MCF 10A (cell line): ENCODE results near the gene SREBF2. TPM values are rescaled to one million over a fixed set of nuclear protein-coding genes. Genes with fewer than 3 reads are reported as not detected.
A peak's percentile ranks its signal among the peaks of the same experiment; 100 is the strongest.

ENCODE experiments used
- BruUV-seq: library from RNA; stranded (reverse); fragments of 400-500 nt; replicated peaks from 2 replicates; lab custom pipeline; 2021; lab: Mats Ljungman, UMichigan
- CTCF ChIA-PET: fragments of 300-600 bp; sonication (Branson Sonifier 250); formaldehyde crosslinking; extraction: SDS; loops from one replicate; lab custom pipeline; 2021; ENCODE audit warnings: antibody characterized with exemption, inconsistent platforms; lab: Yijun Ruan, JAX
- POLR2A ChIA-PET: fragments of 300-600, 350-650 bp; sonication (Branson Sonifier 250); formaldehyde crosslinking; extraction: SDS; loops from one replicate; lab custom pipeline; 2020; ENCODE audit warnings: antibody characterized with exemption, inconsistent platforms; lab: Yijun Ruan, JAX
- DNase-seq: peaks from one replicate; pipeline ENCODE4 v3.0.0-alpha.2; 2018; ENCODE audit not compliant: unreplicated experiment
- H3K27ac Mint-ChIP-seq: one replicate; pipeline ENCODE4 v1.8.0; 2022; ENCODE audit warnings: mild to moderate bottlenecking, low read depth, mixed read lengths; ENCODE audit not compliant: unreplicated experiment
- H3K27me3 Mint-ChIP-seq: one replicate; pipeline ENCODE4 v1.8.0; 2022; ENCODE audit warnings: mixed read lengths; ENCODE audit not compliant: insufficient read depth, unreplicated experiment
- H3K36me3 Mint-ChIP-seq: one replicate; pipeline ENCODE4 v1.8.0; 2022; ENCODE audit warnings: mild to moderate bottlenecking, moderate library complexity, mixed read lengths; ENCODE audit not compliant: insufficient read depth, unreplicated experiment
- H3K4me1 Mint-ChIP-seq: one replicate; pipeline ENCODE4 v1.8.0; 2022; ENCODE audit warnings: mixed read lengths; ENCODE audit not compliant: insufficient read depth, unreplicated experiment
- H3K4me3 Mint-ChIP-seq: one replicate; pipeline ENCODE4 v1.8.0; 2022; ENCODE audit warnings: mild to moderate bottlenecking, moderate library complexity, mixed read lengths; ENCODE audit not compliant: unreplicated experiment
- H3K9me3 Mint-ChIP-seq: one replicate; pipeline ENCODE4 v1.8.0; 2022; ENCODE audit warnings: mixed read lengths; ENCODE audit not compliant: unreplicated experiment
- intact Hi-C: fragments of 100-400 bp; cut with micrococcal nuclease; formaldehyde crosslinking; loops from 2 replicates; pipeline ENCODE4 v1.14.1; 2022
- total RNA-seq: library from RNA; stranded (reverse); gene quantifications from 2 replicates; pipeline ENCODE4 v1.2.3, GENCODE V29; 2022
- TF ChIP-seq, protein P1 (sequence below): fragments of 200-600 bp; IDR thresholded peaks from one replicate; pipeline ENCODE4 v1.8.0; 2022; ENCODE audit warnings: antibody characterized with exemption, mild to moderate bottlenecking; ENCODE audit not compliant: unreplicated experiment

The SREBF2 gene
- total RNA-seq, 1 experiment from 2014 or later = 104 TPM

- intact Hi-C loops = loop anchor here (1.0 to 10.0 kb wide), 4 partner anchors 119 to 396 kb away; partner anchors contain the start of gene POLR3H
- BruUV-seq = no TSS peak
- Mint-ChIP-seq H3K4me1 (peaks cover 24% of the 10 kb centered on the region), H3K27me3 (no peaks in the 10 kb centered on the region), H3K36me3 (peaks cover 25% of the 10 kb centered on the region), H3K27ac (peak overlapping the region; percentile 91), H3K9me3 (no peaks in the 10 kb centered on the region), H3K4me3 (peak overlapping the region; percentile 7)
- peak; percentile 78 for DNase-seq
- CTCF ChIA-PET = interaction anchor here (0.6 to 4.9 kb wide), 29 partner anchors 9 to 425 kb away, joined by 3 to 50 read pairs (median 4); partner anchors contain the start of genes MEI1 and SREBF2
- TF ChIP-seq, protein P1, sequence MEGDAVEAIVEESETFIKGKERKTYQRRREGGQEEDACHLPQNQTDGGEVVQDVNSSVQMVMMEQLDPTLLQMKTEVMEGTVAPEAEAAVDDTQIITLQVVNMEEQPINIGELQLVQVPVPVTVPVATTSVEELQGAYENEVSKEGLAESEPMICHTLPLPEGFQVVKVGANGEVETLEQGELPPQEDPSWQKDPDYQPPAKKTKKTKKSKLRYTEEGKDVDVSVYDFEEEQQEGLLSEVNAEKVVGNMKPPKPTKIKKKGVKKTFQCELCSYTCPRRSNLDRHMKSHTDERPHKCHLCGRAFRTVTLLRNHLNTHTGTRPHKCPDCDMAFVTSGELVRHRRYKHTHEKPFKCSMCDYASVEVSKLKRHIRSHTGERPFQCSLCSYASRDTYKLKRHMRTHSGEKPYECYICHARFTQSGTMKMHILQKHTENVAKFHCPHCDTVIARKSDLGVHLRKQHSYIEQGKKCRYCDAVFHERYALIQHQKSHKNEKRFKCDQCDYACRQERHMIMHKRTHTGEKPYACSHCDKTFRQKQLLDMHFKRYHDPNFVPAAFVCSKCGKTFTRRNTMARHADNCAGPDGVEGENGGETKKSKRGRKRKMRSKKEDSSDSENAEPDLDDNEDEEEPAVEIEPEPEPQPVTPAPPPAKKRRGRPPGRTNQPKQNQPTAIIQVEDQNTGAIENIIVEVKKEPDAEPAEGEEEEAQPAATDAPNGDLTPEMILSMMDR = peak; percentile 95
- POLR2A ChIA-PET = interaction anchor here (0.8 to 1.5 kb wide), 6 partner anchors 82 to 274 kb away, joined by 3 to 6 read pairs (median 4); partner anchors contain the start of genes NAGA and SNU13
These were observed 108.2 kb downstream of the SREBF2 start for GRCh38 chr22:41940832-41941765.

DNA sequence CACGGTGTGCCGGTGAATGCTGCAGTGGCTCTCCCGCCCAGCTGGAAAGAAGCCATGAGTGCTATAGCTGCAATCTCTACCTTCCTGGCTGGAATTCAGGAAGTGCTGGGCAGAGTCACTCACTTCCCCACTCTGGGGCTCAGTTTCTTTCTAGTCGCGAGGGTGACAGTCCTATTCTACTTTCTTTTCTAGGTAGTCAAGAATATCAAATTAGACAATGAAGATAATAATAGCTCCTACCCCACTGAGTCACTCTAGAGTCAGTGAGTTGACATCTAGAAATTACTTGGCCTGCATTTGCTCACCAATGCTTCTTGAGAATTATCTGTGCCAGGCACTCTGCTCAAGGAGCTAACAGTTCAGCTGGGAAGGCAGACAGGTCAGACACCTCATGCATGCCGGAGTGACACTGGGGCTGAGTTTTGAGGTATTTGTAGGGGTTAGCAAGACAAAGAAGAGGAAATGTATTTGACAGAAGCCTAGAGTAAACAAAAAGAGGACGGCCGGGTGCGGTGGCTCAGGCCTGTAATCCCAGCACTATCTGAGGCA is 110.8 kb downstream of the SREBF2 start:
- CTCF ChIA-PET = interaction anchor here (0.6 to 3.4 kb wide), 6 partner anchors 12 to 619 kb away, joined by 3 to 28 read pairs (median 4); partner anchors contain the start of gene TNFRSF13C
- intact Hi-C loops = loop anchor here (10.0 kb wide), 1 partner anchor 399 kb away; the partner anchor contains the start of gene POLR3H
- Mint-ChIP-seq H3K4me1 (peaks cover 24% of the 10 kb centered on the region), H3K27me3 (no peaks in the 10 kb centered on the region), H3K27ac (peak overlapping the region; percentile 77), H3K36me3 (peaks cover 25% of the 10 kb centered on the region), H3K9me3 (no peaks in the 10 kb centered on the region), H3K4me3 (no peak overlapping the region)
- DNase-seq = no peak
- no TSS peak for BruUV-seq
- POLR2A ChIA-PET = interaction anchor here (0.6 to 1.0 kb wide), 2 partner anchors 256 to 314 kb away, joined by 3 read pairs; no protein-coding TSS in a partner anchor
- TF ChIP-seq, protein P1 = no peak

- ChIA-PET CTCF (interaction anchor here (0.5 to 1.3 kb wide), 12 partner anchors 23 to 1413 kb away, joined by 3 to 7 read pairs (median 4); partner anchors contain the start of gene SREBF2), POLR2A (interaction anchor here (0.6 to 2.5 kb wide), 19 partner anchors 28 to 527 kb away, joined by 3 to 12 read pairs (median 3); partner anchors contain the start of genes CCDC134, NAGA, NDUFA6 and SMDT1)
- TF ChIP-seq, protein P1 = no peak
- Mint-ChIP-seq H3K4me3 (peak within 1 kb of the TSS; percentile 84), H3K9me3 (no peaks in the 10 kb centered on the region), H3K27ac (peak within 1 kb of the TSS; percentile 81), H3K27me3 (no peaks in the 10 kb centered on the region), H3K36me3 (peaks cover 19% of the 10 kb centered on the region), H3K4me1 (peaks cover 12% of the 10 kb centered on the region)
- intact Hi-C loops = loop anchor here (10.0 kb wide), 1 partner anchor 402 kb away; the partner anchor contains the start of gene POLR3H
- BruUV-seq = no TSS peak
- peak; percentile 96 for DNase-seq
These were observed 113.9 kb downstream of the SREBF2 start, which contains the start of gene CENPM for GRCh38 chr22:41946629-41947423. Gene CENPM, minus strand, starts transcription at chr22:41947152. Its CDS starts 76 bp downstream, at chr22:41947076.
